ENCODE data around the gene TTN. TPM values are rescaled to one million over a fixed set of nuclear protein-coding genes. Genes with fewer than 3 reads are reported as not detected.

Gene TTN
- total and polyA plus RNA-seq, 2 of the 4 experiments (the other 2 are of a cell fraction), result 0.02 to 0.18 TPM

- in situ Hi-C loops (cut with MboI; ENCODE audit: low sequenced_read_pairs) (no loop called here), dilution Hi-C loops (cut with HindIII; ENCODE audit: low sequenced_read_pairs, unreplicated experiment) (no loop called here), intact Hi-C loops (cut with micrococcal nuclease) (no loop called here)
- no peak overlapping the region for H2BK120ac ChIP-seq (ENCODE audit: low read depth, low read length)
- H2BK20ac ChIP-seq (ENCODE audit: low read depth, low read length), result no peak overlapping the region
- no peak overlapping the region for H3K56ac ChIP-seq (ENCODE audit: extremely low read depth, insufficient read depth, low read length)
- no peak overlapping the region for H3K14ac ChIP-seq (replicated peaks; ENCODE audit: low read depth, low read length)
- H3K79me1 ChIP-seq (ENCODE audit: low read depth in 1 of 2, low read length in 2 of 2), result no peaks in the 10 kb centered on the region
- H3K23ac ChIP-seq (ENCODE audit: low read depth, low read length), result no peak overlapping the region
- H4K91ac ChIP-seq (ENCODE audit: insufficient read depth, low read depth, low read length), result no peak overlapping the region
- no peak for ATAC-seq (ENCODE audit: low read depth)
- H3K4ac ChIP-seq (ENCODE audit: low read depth, low read length), result no peak overlapping the region
- POLR2A ChIA-PET (ENCODE audit: unreplicated experiment), result no interaction called here
- no peak overlapping the region for H2AK5ac ChIP-seq (ENCODE audit: low read depth, low read length)
- no peak overlapping the region for H2BK5ac ChIP-seq (ENCODE audit: low read depth, low read length, poor library complexity, severe bottlenecking)
- H4K20me1 ChIP-seq (ENCODE audit: insufficient read depth, low read length), result no peaks in the 10 kb centered on the region
- H4K8ac ChIP-seq (ENCODE audit: low read depth in 2 of 2, low read length in 2 of 2), result no peak overlapping the region
- no peak overlapping the region for H3K27ac ChIP-seq (ENCODE audit: insufficient read depth, low read length)
- H4K5ac ChIP-seq (ENCODE audit: low read depth, low read length), result no peak overlapping the region
- H3K9me1 ChIP-seq (ENCODE audit: insufficient read depth, low read length), result no peaks in the 10 kb centered on the region
- no peaks in the 10 kb centered on the region; the same call in 1 of the 2 replicates for H3K9me3 ChIP-seq (ENCODE audit: control insufficient read depth, insufficient read depth, low read length)
- no peak overlapping the region for H3K18ac ChIP-seq (ENCODE audit: low read depth, low read length)
- H3K27me3 ChIP-seq (ENCODE audit: control insufficient read depth, insufficient read depth, low read length), result peaks cover 2% of the 10 kb centered on the region; the same call in 1 of the 2 replicates
- H2BK15ac ChIP-seq (ENCODE audit: low read depth, low read length), result no peak overlapping the region
- TF ChIP-seq CHD1 (IDR thresholded peaks at IDR 0.05; ENCODE audit: low read depth, low read length) (no peak), FOS (IDR thresholded peaks at IDR 0.05; ENCODE audit: low read depth, low read length) (no peak), MAFK (IDR thresholded peaks at IDR 0.05; ENCODE audit: low read depth, low read length) (no peak), CEBPB (IDR thresholded peaks at IDR 0.05; ENCODE audit: low read depth, low read length) (no peak), BHLHE40 (IDR thresholded peaks at IDR 0.05; ENCODE audit: low read depth, low read length) (no peak), POLR2A (IDR thresholded peaks at IDR 0.05; ENCODE audit: low read depth, low read length) (no peak), RFX5 (IDR thresholded peaks at IDR 0.05; ENCODE audit: low read depth, low read length) (no peak), ELK1 (IDR thresholded peaks at IDR 0.05; ENCODE audit: borderline replicate concordance, low read depth, low read length) (no peak), CTCF (conservative IDR thresholded peaks at IDR 0.05; ENCODE audit: low read depth, low read length) (no peak), USF2 (IDR thresholded peaks at IDR 0.05; ENCODE audit: low read depth, low read length) (no peak), MXI1 (IDR thresholded peaks at IDR 0.05; ENCODE audit: borderline replicate concordance, low read depth, low read length) (no peak), RCOR1 (IDR thresholded peaks at IDR 0.05; ENCODE audit: insufficient replicate concordance, low read length) (no peak), NFE2L2 (IDR thresholded peaks at IDR 0.05; ENCODE audit: low read depth, low read length) (no peak), MAZ (IDR thresholded peaks at IDR 0.05; ENCODE audit: borderline replicate concordance, low read depth, low read length) (no peak), RAD21 (IDR thresholded peaks at IDR 0.05; ENCODE audit: low read length) (no peak), SMC3 (IDR thresholded peaks at IDR 0.05; ENCODE audit: low read depth, low read length) (no peak)
- CTCF ChIA-PET, result no interaction called here
- no peak overlapping the region for H3K4me3 ChIP-seq (ENCODE audit: insufficient read depth, low read depth, low read length)
- BruUV-seq (replicated peaks), result no TSS peak
- no peak for DNase-seq
- H3K4me1 ChIP-seq (ENCODE audit: control insufficient read depth, insufficient read depth, low read length), result no peaks in the 10 kb centered on the region
- no peak overlapping the region for H2AK9ac ChIP-seq (replicated peaks; ENCODE audit: low read depth, low read length, poor library complexity)
- H3K9ac ChIP-seq (ENCODE audit: low read depth, low read length), result no peak overlapping the region
- no peak overlapping the region for H3K4me2 ChIP-seq (ENCODE audit: low read depth, low read length)
- no CpG with 5 or more reads among the region's 2 CpGs for whole genome bisulfite sequencing, 2 experiments (ENCODE audit: extremely low coverage in 2 of 2, insufficient read length in 1 of 2)
- no peak overlapping the region for H2AFZ ChIP-seq (replicated peaks; ENCODE audit: low read length, poor library complexity)
- H3K36me3 ChIP-seq (ENCODE audit: control insufficient read depth, insufficient read depth, low read length), result no peaks in the 10 kb centered on the region
Observed at GRCh38 chr2:178770518-178770917, 36.7 kb downstream of the TTN start.

Data from IMR-90 (cell line).